ENCODE measurements around the gene LAMA2.

DNA sequence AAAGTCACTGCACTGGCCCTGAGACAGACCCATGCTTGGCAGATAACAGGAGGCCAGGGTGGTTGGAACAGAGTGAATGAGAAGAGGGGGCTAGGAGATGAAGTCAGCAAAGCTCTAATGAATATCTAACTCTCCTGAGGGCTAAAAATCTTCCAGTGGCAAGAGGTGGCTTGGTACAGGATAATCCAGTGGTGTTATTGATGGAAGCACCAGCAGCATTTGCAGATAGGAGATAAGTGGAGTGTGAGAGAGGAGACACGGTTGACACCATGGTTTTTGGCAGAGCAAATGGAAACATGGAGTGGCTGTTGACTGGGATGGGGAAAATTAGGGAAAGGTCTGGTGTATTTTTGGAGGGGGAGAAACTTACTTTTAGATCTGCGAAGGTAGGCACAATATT is 464.0 kb downstream of the LAMA2 start:
- TF ChIP-seq CREB1 (CRISPR knock-in tag; IDR thresholded peaks at IDR 0.05; ENCODE audit: low read depth) (no peak), POLR2AphosphoS5 (IDR thresholded peaks at IDR 0.05; ENCODE audit: low read depth) (no peak), ZNF114 (CRISPR knock-in tag; IDR thresholded peaks at IDR 0.05) (no peak), EZH2phosphoT487 (IDR thresholded peaks at IDR 0.05; ENCODE audit: unreplicated experiment) (no peak), JUNB (IDR thresholded peaks at IDR 0.05; ENCODE audit: unreplicated experiment) (no peak), ZNF331 (CRISPR knock-in tag; IDR thresholded peaks at IDR 0.05; ENCODE audit: low read depth) (no peak), EZH2 (IDR thresholded peaks at IDR 0.05; ENCODE audit: low read depth, unreplicated experiment) (no peak), STAT1 (IDR thresholded peaks at IDR 0.05; ENCODE audit: unreplicated experiment) (no peak), NANOG (IDR thresholded peaks at IDR 0.05; ENCODE audit: borderline replicate concordance) (no peak)
- TF ChIP-seq, protein P1, sequence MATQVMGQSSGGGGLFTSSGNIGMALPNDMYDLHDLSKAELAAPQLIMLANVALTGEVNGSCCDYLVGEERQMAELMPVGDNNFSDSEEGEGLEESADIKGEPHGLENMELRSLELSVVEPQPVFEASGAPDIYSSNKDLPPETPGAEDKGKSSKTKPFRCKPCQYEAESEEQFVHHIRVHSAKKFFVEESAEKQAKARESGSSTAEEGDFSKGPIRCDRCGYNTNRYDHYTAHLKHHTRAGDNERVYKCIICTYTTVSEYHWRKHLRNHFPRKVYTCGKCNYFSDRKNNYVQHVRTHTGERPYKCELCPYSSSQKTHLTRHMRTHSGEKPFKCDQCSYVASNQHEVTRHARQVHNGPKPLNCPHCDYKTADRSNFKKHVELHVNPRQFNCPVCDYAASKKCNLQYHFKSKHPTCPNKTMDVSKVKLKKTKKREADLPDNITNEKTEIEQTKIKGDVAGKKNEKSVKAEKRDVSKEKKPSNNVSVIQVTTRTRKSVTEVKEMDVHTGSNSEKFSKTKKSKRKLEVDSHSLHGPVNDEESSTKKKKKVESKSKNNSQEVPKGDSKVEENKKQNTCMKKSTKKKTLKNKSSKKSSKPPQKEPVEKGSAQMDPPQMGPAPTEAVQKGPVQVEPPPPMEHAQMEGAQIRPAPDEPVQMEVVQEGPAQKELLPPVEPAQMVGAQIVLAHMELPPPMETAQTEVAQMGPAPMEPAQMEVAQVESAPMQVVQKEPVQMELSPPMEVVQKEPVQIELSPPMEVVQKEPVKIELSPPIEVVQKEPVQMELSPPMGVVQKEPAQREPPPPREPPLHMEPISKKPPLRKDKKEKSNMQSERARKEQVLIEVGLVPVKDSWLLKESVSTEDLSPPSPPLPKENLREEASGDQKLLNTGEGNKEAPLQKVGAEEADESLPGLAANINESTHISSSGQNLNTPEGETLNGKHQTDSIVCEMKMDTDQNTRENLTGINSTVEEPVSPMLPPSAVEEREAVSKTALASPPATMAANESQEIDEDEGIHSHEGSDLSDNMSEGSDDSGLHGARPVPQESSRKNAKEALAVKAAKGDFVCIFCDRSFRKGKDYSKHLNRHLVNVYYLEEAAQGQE (IDR thresholded peaks at IDR 0.05; ENCODE audit: unreplicated experiment), result no peak
- TF ChIP-seq, protein P2, sequence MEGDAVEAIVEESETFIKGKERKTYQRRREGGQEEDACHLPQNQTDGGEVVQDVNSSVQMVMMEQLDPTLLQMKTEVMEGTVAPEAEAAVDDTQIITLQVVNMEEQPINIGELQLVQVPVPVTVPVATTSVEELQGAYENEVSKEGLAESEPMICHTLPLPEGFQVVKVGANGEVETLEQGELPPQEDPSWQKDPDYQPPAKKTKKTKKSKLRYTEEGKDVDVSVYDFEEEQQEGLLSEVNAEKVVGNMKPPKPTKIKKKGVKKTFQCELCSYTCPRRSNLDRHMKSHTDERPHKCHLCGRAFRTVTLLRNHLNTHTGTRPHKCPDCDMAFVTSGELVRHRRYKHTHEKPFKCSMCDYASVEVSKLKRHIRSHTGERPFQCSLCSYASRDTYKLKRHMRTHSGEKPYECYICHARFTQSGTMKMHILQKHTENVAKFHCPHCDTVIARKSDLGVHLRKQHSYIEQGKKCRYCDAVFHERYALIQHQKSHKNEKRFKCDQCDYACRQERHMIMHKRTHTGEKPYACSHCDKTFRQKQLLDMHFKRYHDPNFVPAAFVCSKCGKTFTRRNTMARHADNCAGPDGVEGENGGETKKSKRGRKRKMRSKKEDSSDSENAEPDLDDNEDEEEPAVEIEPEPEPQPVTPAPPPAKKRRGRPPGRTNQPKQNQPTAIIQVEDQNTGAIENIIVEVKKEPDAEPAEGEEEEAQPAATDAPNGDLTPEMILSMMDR (conservative IDR thresholded peaks at IDR 0.05; ENCODE audit: low read depth in 2 of 2), result no peak
